RWPE1 (cell line): ENCODE data around the gene TMEM38B.
"Not testable (repeated sequence)": the region's sequence is repeated elsewhere in the genome, so short reads cannot be mapped to it uniquely, and the experiment has no call there.

Source experiments
- CTCF ChIA-PET: fragments of 350-600 bp; sonication (Branson Sonifier 250); formaldehyde crosslinking; extraction: SDS; loops from one replicate; lab custom pipeline; 2021; lab: Yijun Ruan, JAX
- POLR2A ChIA-PET: fragments of 400-600 bp; formaldehyde crosslinking; extraction: SDS; loops from one replicate; lab custom pipeline; 2020; ENCODE audit warnings: antibody characterized with exemption; ENCODE audit not compliant: low non-redundant PET; lab: Yijun Ruan, JAX
- DNase-seq: peaks from one replicate; pipeline ENCODE4 v3.0.0; 2012; ENCODE audit warnings: low spot score
- H3K27ac ChIP-seq: fragments of 450-650 bp; 2 replicates; pipeline ENCODE4 v1.5.1; 2017
- CTCF ChIP-seq: fragments of 450-650 bp; conservative IDR thresholded peaks from 2 replicates; pipeline ENCODE4 v1.5.1; 2017; ENCODE audit warnings: low read depth, mild to moderate bottlenecking

The TMEM38B gene

DNA sequence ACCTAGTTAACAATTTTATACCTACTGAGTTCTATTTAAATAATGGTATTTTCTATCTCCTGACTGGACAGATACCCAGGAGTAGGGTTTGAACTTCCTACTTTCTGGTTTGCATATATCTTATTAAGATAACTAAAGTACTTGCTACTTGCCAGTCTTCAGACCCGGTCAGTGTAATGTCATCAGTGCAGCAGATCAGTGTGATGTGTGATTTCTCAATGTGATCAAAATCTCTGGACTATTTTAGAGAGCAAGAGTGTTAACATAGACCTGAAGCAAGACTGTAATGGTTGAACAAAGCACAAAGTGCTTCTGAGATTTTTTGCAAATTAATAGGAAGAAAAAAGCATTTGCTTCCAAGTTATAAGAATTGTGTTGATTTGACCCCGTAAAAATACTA is 6.8 kb downstream of the TMEM38B start:
- POLR2A ChIA-PET, result no interaction called here
- no peak for TF ChIP-seq CTCF

GRCh38 chr9:105702207-105702606 is 7.9 kb downstream of the TMEM38B start:
- ChIA-PET POLR2A (no interaction called here), CTCF (interaction anchor here (1.5 kb wide), 1 partner anchor 16 kb away, joined by 3 read pairs; no protein-coding TSS in a partner anchor)
- H3K27ac ChIP-seq, result no peak overlapping the region
- no peak for TF ChIP-seq CTCF
- no peak for DNase-seq

More for the DNA sequence above, 6.8 kb downstream of the TMEM38B start:
- CTCF ChIA-PET, result no interaction called here
- DNase-seq, result no peak
- H3K27ac ChIP-seq, result no peak overlapping the region

- POLR2A ChIA-PET, DNase-seq, CTCF ChIA-PET, H3K27ac ChIP-seq: not testable (repeated sequence)
These were observed 9.3 kb downstream of the TMEM38B start for GRCh38 chr9:105703638-105704037.

DNA sequence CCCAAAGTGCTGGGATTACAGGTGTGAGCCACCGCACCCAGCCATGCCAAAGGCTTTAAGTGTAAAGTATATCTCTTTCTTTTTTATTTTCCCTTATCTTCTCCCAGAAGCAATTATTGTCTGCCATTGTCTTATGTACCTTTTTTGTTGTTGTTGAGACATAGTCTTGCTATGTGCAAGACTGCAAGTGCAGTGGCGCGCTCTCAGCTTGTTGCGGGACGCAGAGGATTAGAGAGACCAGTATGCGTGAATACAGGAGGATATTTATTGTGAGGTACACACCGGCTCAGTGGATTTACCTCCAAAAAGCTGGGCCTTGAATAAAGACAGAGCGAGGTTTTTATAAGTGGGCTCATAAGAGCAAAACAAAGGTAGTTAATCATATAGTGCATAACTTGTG is 11.8 kb downstream of the TMEM38B start:
- no peak for DNase-seq
- no peak for TF ChIP-seq CTCF
- CTCF ChIA-PET, result interaction anchor here (0.7 kb wide), 1 partner anchor 13 kb away, joined by 3 read pairs; no protein-coding TSS in a partner anchor
- H3K27ac ChIP-seq, result no peak overlapping the region
- POLR2A ChIA-PET, result no interaction called here

DNA sequence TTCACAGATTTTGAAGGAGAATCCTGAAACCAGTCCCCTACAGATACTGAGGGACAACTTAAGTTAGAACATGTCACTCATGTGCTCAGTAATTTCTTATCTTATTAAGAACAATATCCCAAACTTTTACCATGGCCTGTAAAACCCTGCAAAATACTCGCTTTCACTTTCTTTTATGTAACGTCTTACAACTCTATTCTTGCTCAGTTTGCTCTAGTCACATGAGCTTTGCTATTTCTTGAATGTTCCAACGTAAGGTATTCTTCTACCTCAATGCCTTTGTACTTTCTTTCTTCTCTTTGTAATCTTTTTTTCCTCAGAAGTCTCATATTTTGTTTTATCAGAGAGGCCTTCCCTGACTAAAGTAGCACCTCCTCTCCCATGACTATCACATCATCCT is 14.1 kb downstream of the TMEM38B start:
- no peak overlapping the region for H3K27ac ChIP-seq
- no peak for DNase-seq
- ChIA-PET POLR2A (no interaction called here), CTCF (interaction anchor here (0.7 to 1.3 kb wide), 2 partner anchors 10 to 1633 kb away, joined by 3 to 5 read pairs; no protein-coding TSS in a partner anchor)
- no peak for TF ChIP-seq CTCF

- no peak overlapping the region for H3K27ac ChIP-seq
- no peak for DNase-seq
- CTCF ChIA-PET, result no interaction called here
- POLR2A ChIA-PET, result no interaction called here
- TF ChIP-seq CTCF, result no peak
These were observed 16.3 kb downstream of the TMEM38B start for GRCh38 chr9:105710638-105711037.

- DNase-seq, result no peak
- POLR2A ChIA-PET, result no interaction called here
- CTCF ChIA-PET, result no interaction called here
These were observed 17.5 kb downstream of the TMEM38B start for GRCh38 chr9:105711867-105712266.

More at GRCh38 chr9:105711867-105712266, 17.5 kb downstream of the TMEM38B start:
- TF ChIP-seq CTCF, result no peak
- H3K27ac ChIP-seq, result no peak overlapping the region
